ENCODE data around the gene APBA2.

The APBA2 gene

DNA sequence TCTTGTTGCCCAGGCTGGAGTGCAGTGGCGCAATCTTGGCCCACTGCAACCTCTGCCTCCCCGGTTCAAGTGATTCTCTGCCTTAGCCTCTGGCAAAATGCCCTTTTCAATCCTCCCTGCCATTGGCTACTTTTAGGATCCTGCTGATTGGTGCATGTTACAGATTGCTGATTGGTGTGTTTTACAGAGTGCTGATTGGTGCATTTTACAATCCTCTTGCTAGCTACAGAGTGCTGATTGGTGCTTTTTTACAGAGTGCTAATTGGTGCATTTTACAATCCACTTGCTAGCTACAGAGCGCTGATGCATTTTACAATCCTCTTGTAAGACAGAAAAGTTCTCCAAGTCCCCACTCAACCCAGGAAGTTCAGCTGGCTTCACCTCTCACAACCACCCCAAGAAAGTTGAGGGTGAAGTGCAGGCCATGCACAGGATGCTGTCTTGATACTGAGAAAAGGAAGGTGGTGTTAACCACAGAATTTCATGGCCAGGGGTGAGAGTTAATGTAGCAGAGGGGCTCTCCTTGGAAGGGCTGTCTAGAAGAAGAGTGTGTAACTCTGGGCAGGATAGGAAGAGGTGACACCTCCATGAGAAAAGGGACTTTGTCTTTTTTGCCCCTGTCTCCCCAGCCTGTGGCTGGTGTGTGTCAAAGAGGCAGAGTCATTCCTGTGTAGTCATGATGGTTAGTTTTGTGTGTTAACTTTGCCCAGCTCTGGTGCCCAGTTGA is 145.9 kb downstream of the APBA2 start:
- no peak overlapping the region for H3K4me3 ChIP-seq (ENCODE audit: low read length)
- TF ChIP-seq, protein P1, sequence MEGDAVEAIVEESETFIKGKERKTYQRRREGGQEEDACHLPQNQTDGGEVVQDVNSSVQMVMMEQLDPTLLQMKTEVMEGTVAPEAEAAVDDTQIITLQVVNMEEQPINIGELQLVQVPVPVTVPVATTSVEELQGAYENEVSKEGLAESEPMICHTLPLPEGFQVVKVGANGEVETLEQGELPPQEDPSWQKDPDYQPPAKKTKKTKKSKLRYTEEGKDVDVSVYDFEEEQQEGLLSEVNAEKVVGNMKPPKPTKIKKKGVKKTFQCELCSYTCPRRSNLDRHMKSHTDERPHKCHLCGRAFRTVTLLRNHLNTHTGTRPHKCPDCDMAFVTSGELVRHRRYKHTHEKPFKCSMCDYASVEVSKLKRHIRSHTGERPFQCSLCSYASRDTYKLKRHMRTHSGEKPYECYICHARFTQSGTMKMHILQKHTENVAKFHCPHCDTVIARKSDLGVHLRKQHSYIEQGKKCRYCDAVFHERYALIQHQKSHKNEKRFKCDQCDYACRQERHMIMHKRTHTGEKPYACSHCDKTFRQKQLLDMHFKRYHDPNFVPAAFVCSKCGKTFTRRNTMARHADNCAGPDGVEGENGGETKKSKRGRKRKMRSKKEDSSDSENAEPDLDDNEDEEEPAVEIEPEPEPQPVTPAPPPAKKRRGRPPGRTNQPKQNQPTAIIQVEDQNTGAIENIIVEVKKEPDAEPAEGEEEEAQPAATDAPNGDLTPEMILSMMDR (IDR thresholded peaks at IDR 0.05; ENCODE audit: low read length), result no peak
- TF ChIP-seq EZH2phosphoT487 (IDR thresholded peaks at IDR 0.05; ENCODE audit: low read length) (no peak), EZH2 (optimal IDR thresholded peaks at IDR 0.05; ENCODE audit: low read depth, low read length) (no peak)
- H3K36me3 ChIP-seq (replicated peaks; ENCODE audit: insufficient read depth, low read length), result no peaks in the 10 kb centered on the region
- H3K9me3 ChIP-seq (replicated peaks; ENCODE audit: insufficient read depth, low read length), result no peaks in the 10 kb centered on the region
- no peaks in the 10 kb centered on the region for H3K79me2 ChIP-seq (ENCODE audit: low read length)
- H3K4me2 ChIP-seq (ENCODE audit: low read depth, low read length), result no peak overlapping the region
- H3K4me1 ChIP-seq (ENCODE audit: low read length), result no peaks in the 10 kb centered on the region
- no peaks in the 10 kb centered on the region for H4K20me1 ChIP-seq (ENCODE audit: insufficient read depth, low read length)
- H2AFZ ChIP-seq (ENCODE audit: low read length), result no peak overlapping the region
- no peak overlapping the region for H3K27ac ChIP-seq (ENCODE audit: low read length)
- H3F3A ChIP-seq (ENCODE audit: insufficient read depth, low read length), result no peaks in the 10 kb centered on the region
- no peaks in the 10 kb centered on the region for H3K9me2 ChIP-seq (replicated peaks; ENCODE audit: insufficient read depth, low read length)
- no peak overlapping the region for H3K9ac ChIP-seq (ENCODE audit: low read length)
- DNase-seq, result no peak
- no peaks in the 10 kb centered on the region for H3K27me3 ChIP-seq (replicated peaks; ENCODE audit: insufficient read depth, low read length)

DNA sequence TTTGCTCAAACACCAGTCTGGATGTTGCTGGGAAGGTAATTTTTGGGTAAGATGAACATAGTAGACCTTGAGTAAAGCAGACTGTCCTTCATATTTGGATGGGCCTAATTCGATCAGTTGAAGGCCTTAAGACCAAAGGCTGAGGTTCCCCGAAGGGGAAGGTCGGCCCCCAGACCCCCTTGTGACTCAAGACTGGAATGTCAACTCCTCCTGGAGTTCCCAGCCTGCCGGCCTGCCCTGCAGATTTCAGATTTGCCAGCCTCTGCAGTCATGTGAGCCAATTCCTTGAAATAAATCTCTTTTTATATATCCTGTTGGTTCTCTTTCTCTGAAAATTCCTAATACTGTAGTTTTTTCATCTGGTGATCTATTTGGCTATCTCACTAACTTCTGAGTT is 146.5 kb downstream of the APBA2 start:
- Histone ChIP-seq H2AFZ (ENCODE audit: low read length) (no peak overlapping the region), H3K9me2 (replicated peaks; ENCODE audit: insufficient read depth, low read length) (no peaks in the 10 kb centered on the region), H3K79me2 (ENCODE audit: low read length) (no peaks in the 10 kb centered on the region), H3K4me2 (ENCODE audit: low read depth, low read length) (no peak overlapping the region), H3K4me1 (ENCODE audit: low read length) (no peaks in the 10 kb centered on the region), H3K27me3 (replicated peaks; ENCODE audit: insufficient read depth, low read length) (no peaks in the 10 kb centered on the region), H3K9ac (ENCODE audit: low read length) (no peak overlapping the region), H3K36me3 (replicated peaks; ENCODE audit: insufficient read depth, low read length) (no peaks in the 10 kb centered on the region), H3K9me3 (replicated peaks; ENCODE audit: insufficient read depth, low read length) (no peaks in the 10 kb centered on the region), H4K20me1 (ENCODE audit: insufficient read depth, low read length) (no peaks in the 10 kb centered on the region), H3F3A (ENCODE audit: insufficient read depth, low read length) (no peaks in the 10 kb centered on the region), H3K27ac (ENCODE audit: low read length) (no peak overlapping the region), H3K4me3 (ENCODE audit: low read length) (no peak overlapping the region)
- no peak for DNase-seq
- TF ChIP-seq EZH2phosphoT487 (IDR thresholded peaks at IDR 0.05; ENCODE audit: low read length) (no peak), EZH2 (optimal IDR thresholded peaks at IDR 0.05; ENCODE audit: low read depth, low read length) (no peak)
- TF ChIP-seq, protein P1 (IDR thresholded peaks at IDR 0.05; ENCODE audit: low read length), result no peak

DNA sequence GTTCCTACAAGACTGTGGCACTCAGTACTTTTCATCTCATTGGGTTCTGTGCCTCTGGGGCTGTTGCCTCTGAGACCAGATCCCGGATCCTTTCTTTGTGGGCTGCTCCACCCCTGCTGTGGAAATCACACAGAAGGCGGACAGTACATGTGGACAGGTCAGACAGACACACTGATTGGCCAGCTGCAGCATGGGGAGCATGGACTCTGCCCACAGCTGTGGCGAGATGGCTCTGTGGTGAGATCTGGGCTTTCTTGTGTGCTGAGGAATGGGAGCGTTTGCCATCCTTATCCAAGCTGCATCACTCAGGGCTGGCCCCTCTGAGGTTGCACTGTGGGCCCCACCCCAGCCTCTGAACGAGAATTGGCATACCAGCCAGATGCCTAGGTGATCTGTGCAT is 147.0 kb downstream of the APBA2 start:
- Histone ChIP-seq H3K4me3 (ENCODE audit: low read length) (no peak overlapping the region), H3K27me3 (replicated peaks; ENCODE audit: insufficient read depth, low read length) (no peaks in the 10 kb centered on the region), H3K9me3 (replicated peaks; ENCODE audit: insufficient read depth, low read length) (no peaks in the 10 kb centered on the region), H2AFZ (ENCODE audit: low read length) (no peak overlapping the region), H3F3A (ENCODE audit: insufficient read depth, low read length) (no peaks in the 10 kb centered on the region), H3K27ac (ENCODE audit: low read length) (no peak overlapping the region), H3K9me2 (replicated peaks; ENCODE audit: insufficient read depth, low read length) (no peaks in the 10 kb centered on the region), H3K4me2 (ENCODE audit: low read depth, low read length) (no peak overlapping the region), H3K9ac (ENCODE audit: low read length) (no peak overlapping the region), H3K79me2 (ENCODE audit: low read length) (no peaks in the 10 kb centered on the region), H4K20me1 (ENCODE audit: insufficient read depth, low read length) (no peaks in the 10 kb centered on the region), H3K4me1 (ENCODE audit: low read length) (no peaks in the 10 kb centered on the region), H3K36me3 (replicated peaks; ENCODE audit: insufficient read depth, low read length) (no peaks in the 10 kb centered on the region)
- TF ChIP-seq EZH2 (optimal IDR thresholded peaks at IDR 0.05; ENCODE audit: low read depth, low read length) (no peak), EZH2phosphoT487 (IDR thresholded peaks at IDR 0.05; ENCODE audit: low read length) (no peak)
- TF ChIP-seq, protein P1 (IDR thresholded peaks at IDR 0.05; ENCODE audit: low read length), result no peak
- no peak for DNase-seq

Measured in MM.1S (cell line).